Measurements from ENCODE around the gene HSD17B4.
"Not testable (repeated sequence)": the region's sequence is repeated elsewhere in the genome, so short reads cannot be mapped to it uniquely, and the experiment has no call there.

HSD17B4 gene

DNA sequence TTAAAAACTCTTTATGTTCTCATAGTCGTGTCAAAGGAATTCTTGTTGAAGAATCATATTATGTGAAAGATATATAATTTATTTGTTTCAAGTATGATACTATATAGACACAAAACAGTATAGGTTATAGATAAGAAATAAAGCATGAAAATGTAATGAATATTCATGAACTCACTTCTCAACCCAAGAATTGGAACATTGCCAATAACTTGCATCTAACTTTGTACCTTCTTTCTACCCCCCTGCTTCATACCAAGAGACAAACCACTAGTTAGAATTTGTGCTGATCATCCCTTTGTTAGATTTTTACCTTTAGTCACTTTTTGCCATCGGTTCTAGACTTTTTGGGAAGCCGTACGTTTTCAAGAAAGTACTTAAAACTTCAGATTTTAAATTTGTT lies 32.6 kb downstream of the HSD17B4 start:
- no peak for DNase-seq

DNA sequence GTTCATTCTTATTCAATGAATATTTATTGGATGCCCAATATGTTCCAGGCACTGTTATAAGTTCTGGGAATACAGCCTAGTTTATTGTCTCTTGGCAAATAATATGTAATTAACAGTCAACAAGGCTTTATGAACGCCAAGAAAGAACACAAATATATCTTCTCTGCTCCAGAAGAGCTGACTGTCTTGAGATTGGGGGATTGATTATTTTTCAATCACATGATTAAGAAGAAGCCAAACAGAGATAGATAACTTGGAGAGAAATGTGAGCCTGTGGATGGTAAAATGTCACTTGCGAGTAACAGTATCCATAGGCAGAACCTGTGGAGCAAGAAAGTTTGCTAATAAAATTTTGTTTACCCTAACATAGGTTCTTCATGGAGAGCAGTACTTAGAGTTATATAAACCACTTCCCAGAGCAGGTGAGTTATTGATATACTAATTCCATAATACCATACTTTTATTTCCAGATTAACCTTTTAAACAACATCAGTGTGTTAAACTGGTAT lies 49.4 kb downstream of the HSD17B4 start:
- no peak for DNase-seq

- not testable (repeated sequence) for DNase-seq
Observed at GRCh38 chr5:119503939-119504338, 51.6 kb downstream of the HSD17B4 start.

DNA sequence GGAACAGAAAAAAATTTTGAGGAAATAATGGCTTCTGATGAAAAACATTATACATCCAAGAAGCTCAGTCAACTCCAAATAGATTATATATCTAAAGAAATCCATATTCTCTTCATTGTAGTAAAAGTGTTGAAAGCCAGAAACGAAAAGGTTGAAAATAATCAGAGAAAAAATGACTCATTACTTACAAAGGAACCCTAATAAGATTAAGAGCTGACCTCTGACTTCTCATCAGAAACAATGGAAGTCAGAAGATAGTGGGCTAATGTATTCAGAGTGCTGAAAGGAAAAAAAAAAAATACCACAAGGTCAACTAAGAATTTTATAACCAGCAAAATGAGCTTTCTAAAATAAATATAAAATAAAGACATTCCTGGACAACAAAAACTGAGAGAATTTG lies 60.0 kb downstream of the HSD17B4 start:
- no peak for DNase-seq

DNA sequence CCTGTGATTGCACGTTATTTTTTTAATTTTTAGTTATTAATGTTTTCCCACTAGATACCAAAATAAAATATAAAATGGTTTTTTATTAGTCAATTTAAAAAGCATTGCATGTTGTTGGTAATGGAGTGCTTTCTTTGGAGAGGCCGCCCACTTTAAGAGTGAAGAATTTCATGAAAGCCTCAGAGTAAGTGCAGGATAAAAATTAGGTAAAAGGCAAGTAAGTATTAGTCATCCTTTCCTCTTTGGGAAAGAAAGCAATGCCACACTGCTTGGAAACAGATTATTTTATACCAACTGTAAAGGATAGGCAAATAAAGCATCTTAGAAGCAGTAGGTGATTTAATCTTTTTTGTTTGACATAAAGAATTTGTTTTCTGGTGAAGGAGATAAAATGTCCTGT lies 62.9 kb downstream of the HSD17B4 start:
- DNase-seq, result no peak

DNA sequence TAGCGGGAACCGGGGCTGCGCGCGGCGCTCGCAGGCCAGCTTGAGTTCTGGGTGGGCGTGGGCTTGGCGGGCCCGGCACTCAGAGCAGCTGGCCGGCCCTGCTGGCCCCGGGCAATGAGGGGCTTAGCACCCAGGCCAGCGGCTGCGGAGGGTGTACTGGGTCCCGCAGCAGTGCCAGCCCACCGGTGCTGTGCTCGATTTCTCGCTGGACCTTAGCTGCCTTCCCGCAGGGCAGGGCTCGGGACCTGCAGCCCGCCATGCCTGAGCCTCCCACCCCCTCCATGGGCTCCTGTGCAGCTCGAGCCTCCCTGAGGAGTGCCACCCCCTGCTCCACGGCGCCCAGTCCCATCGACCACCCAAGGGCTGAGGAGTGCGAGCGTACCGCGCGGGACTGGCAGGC lies 64.8 kb downstream of the HSD17B4 start:
- DNase-seq, result not testable (repeated sequence)

DNA sequence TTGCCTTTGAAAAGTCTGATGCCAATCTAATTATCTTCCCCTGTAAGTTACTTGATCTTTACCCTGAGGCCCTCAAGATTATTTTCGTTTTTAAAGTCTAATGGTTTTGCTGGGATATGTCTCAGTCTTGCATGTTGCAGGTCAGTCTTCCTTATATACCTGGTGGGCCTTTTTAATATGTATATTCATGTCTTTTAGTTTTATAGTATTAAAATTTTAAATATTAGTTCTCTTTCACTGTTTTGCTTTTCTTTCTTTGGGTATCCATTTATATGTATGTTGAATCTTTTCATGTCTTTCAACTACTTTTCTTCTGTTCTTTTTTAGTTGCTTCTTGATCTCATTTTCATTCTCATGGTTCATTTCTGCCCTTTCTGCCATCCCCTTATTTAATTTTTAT lies 68.9 kb downstream of the HSD17B4 start:
- no peak for DNase-seq

DNA sequence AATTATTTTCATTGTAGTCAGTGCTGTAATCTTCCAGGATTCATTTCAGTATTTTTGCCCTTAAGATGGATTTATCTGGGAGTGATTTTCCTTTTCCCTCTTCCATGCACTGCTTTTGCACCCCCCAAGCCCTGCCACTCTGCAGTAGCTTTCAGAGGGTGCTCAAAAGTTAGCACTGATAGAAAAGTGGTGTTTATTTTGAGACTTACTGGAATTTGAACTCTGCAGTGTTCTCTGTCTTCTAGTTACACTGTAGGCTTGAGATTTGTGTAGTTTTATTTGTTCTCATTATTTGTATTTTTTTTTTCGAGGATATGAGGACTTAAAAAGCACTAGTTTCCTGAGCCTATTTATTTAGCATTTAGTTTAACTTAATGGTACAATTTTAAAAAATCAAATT lies 70.5 kb downstream of the HSD17B4 start:
- DNase-seq, result no peak

DNA sequence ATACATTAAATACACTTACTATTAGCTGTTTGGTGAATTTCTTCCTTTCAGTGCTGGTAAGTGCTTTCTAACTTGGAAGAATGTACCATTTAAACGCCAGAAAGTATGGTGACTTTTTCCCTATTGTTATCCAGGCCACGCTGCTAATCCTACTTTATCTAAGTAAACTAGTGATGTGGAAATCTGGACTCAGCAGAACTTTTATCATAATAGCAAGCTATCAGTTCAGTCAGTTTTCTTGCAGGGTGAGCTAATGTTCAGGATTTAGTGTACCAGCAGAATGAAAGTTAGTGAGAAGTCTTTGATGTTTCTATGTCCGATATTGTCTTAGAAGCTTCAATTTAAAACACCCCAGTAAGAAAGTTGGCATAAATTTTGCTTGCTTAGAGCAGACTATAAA lies 72.2 kb downstream of the HSD17B4 start:
- no peak for DNase-seq

- no peak for DNase-seq
Observed at GRCh38 chr5:119527351-119527750, 75.1 kb downstream of the HSD17B4 start.

GRCh38 chr5:119529811-119530210 lies 77.5 kb downstream of the HSD17B4 start:
- no peak for DNase-seq

DNA sequence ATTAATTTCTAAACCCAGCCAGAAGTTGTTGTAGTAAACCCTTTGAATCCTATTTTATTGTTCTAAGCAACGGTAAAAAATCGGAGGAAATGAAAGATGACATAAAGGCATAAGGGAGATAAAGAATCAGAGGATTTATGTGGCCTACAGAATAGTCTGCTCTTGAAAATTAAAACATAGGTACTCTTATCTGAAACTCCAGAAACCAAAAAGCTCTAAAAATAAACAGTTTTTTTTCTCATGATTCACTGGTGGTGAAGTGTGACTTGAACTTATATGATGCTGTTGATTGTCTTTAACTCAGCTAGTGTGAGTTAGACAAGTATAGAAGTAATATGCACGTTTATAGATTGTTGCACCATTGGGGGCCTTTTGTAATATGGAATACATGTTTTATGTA lies 80.3 kb downstream of the HSD17B4 start:
- no peak for DNase-seq

DNA sequence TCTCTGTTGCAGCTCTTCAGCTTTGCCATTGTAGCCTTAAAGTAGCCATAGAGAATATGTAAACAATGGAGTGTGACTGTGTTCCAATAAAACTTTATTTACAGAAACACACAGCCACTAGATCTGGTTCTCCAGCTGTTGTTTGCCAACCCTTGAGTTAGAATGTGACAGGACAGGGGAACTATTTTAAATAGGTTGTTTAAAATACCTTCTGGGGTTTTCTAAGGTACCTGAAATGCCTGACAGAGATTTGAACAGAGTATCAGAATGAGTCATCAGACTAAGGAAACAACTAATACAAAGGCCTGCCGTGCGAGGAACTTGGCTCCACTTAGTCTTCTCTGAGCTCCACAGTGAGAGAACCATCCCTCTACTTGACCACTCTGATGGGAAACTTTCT lies 85.4 kb downstream of the HSD17B4 start:
- no peak for DNase-seq

GRCh38 chr5:119541716-119542115 lies 89.4 kb downstream of the HSD17B4 start:
- DNase-seq, result no peak

DNA sequence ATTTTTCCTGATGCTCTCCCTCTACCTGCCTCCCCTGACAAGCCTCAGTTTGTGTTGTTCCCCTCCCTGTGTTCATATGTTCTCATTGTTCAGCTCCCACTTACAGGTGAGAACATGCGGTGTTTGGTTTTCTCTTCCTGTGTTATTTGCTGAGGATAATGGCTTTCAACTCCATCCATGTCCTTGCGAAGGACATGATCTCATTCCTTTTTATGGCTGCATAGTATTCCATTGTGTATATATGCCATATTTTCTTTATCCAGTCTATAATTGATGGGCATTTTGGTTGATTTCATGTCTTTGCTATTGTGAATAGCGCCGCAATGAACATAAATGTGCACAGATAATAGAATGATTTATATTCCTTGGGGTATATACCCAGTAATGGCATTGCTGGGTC lies 99.5 kb downstream of the HSD17B4 start:
- no peak for DNase-seq

GRCh38 chr5:119554597-119554996 lies 102.3 kb downstream of the HSD17B4 start:
- DNase-seq, result no peak

GRCh38 chr5:119570910-119571309 lies 118.6 kb downstream of the HSD17B4 start:
- no peak for DNase-seq

GRCh38 chr5:119578937-119579336 lies 126.6 kb downstream of the HSD17B4 start:
- DNase-seq, result peak; percentile 11

DNA sequence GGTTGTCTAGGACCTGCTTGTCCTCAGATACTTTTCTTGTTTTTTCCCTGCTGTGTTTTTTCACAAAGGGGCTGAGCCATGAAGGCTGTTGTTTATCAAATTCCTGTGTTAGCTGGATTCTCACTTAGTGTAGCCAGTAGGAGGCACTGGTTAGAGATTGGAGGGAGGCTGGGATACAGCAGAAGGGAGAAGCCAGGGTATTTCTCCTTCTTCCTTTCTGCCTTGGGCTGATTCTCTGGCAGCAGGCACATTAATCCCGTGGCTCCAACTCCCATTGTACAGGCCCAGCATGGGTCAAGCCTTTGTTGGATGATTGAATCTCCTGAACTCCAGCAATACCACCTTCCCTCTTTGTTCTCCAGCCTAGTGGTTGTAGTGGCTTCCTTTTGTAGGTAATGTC lies 130.7 kb downstream of the HSD17B4 start:
- no peak for DNase-seq

- no peak for DNase-seq
Observed at GRCh38 chr5:119583684-119584083, 131.4 kb downstream of the HSD17B4 start.
